ENCODE results near the gene RBM44.

RBM44 gene

GRCh38 chr2:237819231-237819630, 20.7 kb downstream of the RBM44 start (continued):
- no peak for TF ChIP-seq ZNF148 (tag by site-specific recombination; IDR thresholded peaks at IDR 0.05; ENCODE audit: borderline replicate concordance)
- no peak for TF ChIP-seq ZNF654 (tag by site-specific recombination; IDR thresholded peaks at IDR 0.05; ENCODE audit: low read depth)
- TF ChIP-seq OVOL3 (tag by site-specific recombination; IDR thresholded peaks at IDR 0.05): no peak
- no peak for TF ChIP-seq ZNF791 (tag by site-specific recombination; IDR thresholded peaks at IDR 0.05)

- POLR2A ChIA-PET: no interaction called here
These were observed 21.8 kb downstream of the RBM44 start for GRCh38 chr2:237820421-237820820.

GRCh38 chr2:237823544-237823943, 25.0 kb downstream of the RBM44 start:
- ChIA-PET CTCF (interaction anchor here (1.4 kb wide), 1 partner anchor 11 kb away, joined by 5 read pairs; no protein-coding TSS in a partner anchor), POLR2A (no interaction called here)
- Histone ChIP-seq H3K9me3 (ENCODE audit: control insufficient read depth, insufficient read depth, low read depth, low read length) (no peaks in the 10 kb centered on the region), H3K4me3 (ENCODE audit: low read depth, low read length) (no peak overlapping the region), H3K4me1 (ENCODE audit: control insufficient read depth, insufficient read depth, low read length) (no peaks in the 10 kb centered on the region), H3K27ac (ENCODE audit: extremely low read depth, low read depth, low read length) (no peak overlapping the region), H3K36me3 (ENCODE audit: control insufficient read depth in 2 of 2, insufficient read depth in 1 of 2, low read length in 2 of 2) (no peaks in the 10 kb centered on the region)
- TF ChIP-seq SCRT1 (tag by site-specific recombination; IDR thresholded peaks at IDR 0.05; ENCODE audit: borderline replicate concordance): no peak
- TF ChIP-seq ZNF76 (tag by site-specific recombination; IDR thresholded peaks at IDR 0.05; ENCODE audit: borderline replicate concordance, low read depth): no peak
- no peak for TF ChIP-seq SCRT2 (tag by site-specific recombination; IDR thresholded peaks at IDR 0.05)
- TF ChIP-seq SP3 (tag by site-specific recombination; IDR thresholded peaks at IDR 0.05): no peak
- TF ChIP-seq ZNF488 (tag by site-specific recombination; IDR thresholded peaks at IDR 0.05): no peak
- no peak for TF ChIP-seq ZNF585B (tag by site-specific recombination; IDR thresholded peaks at IDR 0.05)
- TF ChIP-seq KLF8 (tag by site-specific recombination; IDR thresholded peaks at IDR 0.05): no peak

More at GRCh38 chr2:237820421-237820820, 21.8 kb downstream of the RBM44 start:
- TF ChIP-seq ZNF221 (tag by site-specific recombination; IDR thresholded peaks at IDR 0.05; ENCODE audit: borderline replicate concordance): no peak
- TF ChIP-seq ZSCAN16 (tag by site-specific recombination; IDR thresholded peaks at IDR 0.05): no peak
- no peak for TF ChIP-seq GFI1B (tag by site-specific recombination; IDR thresholded peaks at IDR 0.05)
- no peak for TF ChIP-seq YY1 (tag by site-specific recombination; IDR thresholded peaks at IDR 0.05)
- no peak for TF ChIP-seq ZNF423 (tag by site-specific recombination; IDR thresholded peaks at IDR 0.05)
- no peak for TF ChIP-seq ZBTB26 (tag by site-specific recombination; optimal IDR thresholded peaks at IDR 0.05)
- no peak for TF ChIP-seq ZNF596 (tag by site-specific recombination; IDR thresholded peaks at IDR 0.05)
- CTCF ChIA-PET: no interaction called here
- Histone ChIP-seq H3K4me3 (ENCODE audit: low read depth, low read length) (no peak overlapping the region), H3K4me1 (ENCODE audit: control insufficient read depth, insufficient read depth, low read length) (peaks cover 6% of the 10 kb centered on the region; the same call in 1 of the 2 replicates), H3K9me3 (ENCODE audit: control insufficient read depth, insufficient read depth, low read depth, low read length) (no peaks in the 10 kb centered on the region), H3K36me3 (ENCODE audit: control insufficient read depth in 2 of 2, insufficient read depth in 1 of 2, low read length in 2 of 2) (no peaks in the 10 kb centered on the region), H3K27ac (ENCODE audit: extremely low read depth, low read depth, low read length) (no peak overlapping the region)

Measured in HEK293 (cell line).